Lung microvascular endothelial cell (primary cell): ENCODE data around the gene SPNS3. TPM values are rescaled to one million over a fixed set of nuclear protein-coding genes. Genes with fewer than 3 reads are reported as not detected.

ENCODE experiments used
- DNase-seq, 2 donors: peaks; one replicate each; pipeline versions ENCODE4 v3.0.0 to v3.0.0-alpha.2; 2010; ENCODE audit warnings: low read depth in 2 of 2
- total RNA-seq: library from RNA; depleted of rRNA; stranded (reverse); fragments of >200 nt; gene quantifications from 2 replicates; pipeline ENCODE4 v1.2.1, GENCODE V29; 2014

The SPNS3 gene
- total RNA-seq, 1 donor from 2014 or later: 0.40 TPM

GRCh38 chr17:4469552-4469951 is 35.8 kb downstream of the SPNS3 start:
- no peak for DNase-seq

GRCh38 chr17:4472286-4472685 is 38.5 kb downstream of the SPNS3 start:
- no peak for DNase-seq

GRCh38 chr17:4474093-4474492 is 40.4 kb downstream of the SPNS3 start:
- no peak for DNase-seq

- DNase-seq: no peak
Measured at GRCh38 chr17:4475001-4475400, 41.3 kb downstream of the SPNS3 start.

DNA sequence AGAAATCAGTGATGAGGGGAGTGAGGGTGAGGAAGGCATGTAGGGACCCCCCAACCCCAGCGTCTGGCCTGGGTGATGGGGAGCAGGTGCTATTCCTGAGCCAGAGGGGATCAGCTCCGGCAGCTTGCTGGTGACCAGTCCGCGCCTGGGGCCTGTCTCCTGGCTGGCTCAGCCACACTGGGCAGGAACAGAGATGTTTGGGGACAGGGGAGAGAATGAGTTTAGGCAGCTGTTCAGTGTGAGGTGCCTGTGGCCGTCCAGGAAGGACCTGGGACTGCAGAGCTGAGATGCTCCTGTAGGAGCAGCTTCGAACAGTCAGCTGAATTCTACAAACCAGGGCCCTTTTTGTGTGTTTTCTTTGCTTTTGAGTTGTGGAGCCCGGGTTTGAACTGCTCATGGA is 41.7 kb downstream of the SPNS3 start:
- DNase-seq: no peak

DNA sequence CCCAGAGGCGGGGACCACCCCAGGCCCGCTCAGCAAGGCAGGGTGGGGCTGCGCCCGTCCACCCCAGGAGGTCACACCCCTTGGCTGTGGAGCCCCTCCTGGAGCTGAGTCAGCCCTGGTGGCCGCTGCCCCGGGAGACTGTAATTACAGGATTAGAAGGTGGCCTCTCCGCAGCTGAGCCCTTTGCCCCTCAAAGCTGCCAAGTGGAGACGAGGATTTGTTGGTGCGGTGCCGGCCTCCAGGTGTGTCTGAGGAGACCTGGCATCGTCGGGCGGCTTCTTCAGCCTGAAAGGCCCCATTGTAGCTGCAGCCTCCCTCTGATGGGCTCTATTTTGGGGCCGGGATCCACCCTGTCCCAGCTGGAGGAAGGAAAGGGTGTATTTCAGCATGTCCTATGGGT is 42.3 kb downstream of the SPNS3 start:
- DNase-seq: no peak

GRCh38 chr17:4476511-4477070 is 42.9 kb downstream of the SPNS3 start:
- DNase-seq: no peak

- no peak for DNase-seq
Measured at GRCh38 chr17:4477255-4477791, 43.6 kb downstream of the SPNS3 start.

DNA sequence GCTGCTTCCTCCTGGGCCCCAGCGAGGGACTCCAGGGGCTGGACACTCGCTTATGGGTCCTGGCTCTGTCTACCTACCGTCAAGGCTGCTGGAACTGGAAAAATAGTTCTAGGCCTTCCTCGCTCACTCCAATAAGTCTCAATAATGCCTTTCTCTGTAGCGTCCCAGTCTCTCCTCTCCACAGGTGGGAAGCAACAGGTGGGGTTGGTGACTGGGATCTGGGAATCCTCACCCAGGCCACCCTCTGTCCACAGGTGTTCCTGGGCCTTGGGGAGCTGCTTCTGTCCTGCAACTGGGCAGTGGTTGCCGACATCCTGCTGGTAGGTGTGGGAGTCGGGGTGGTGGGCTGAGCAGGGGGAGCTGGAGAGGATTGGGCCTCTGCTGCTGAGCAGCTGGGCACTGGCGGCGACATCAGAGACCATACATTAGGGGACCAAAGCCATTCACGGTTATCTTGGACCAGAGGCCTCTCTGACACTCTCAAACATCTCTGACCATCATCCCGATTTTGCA is 44.6 kb downstream of the SPNS3 start:
- no peak for DNase-seq

DNA sequence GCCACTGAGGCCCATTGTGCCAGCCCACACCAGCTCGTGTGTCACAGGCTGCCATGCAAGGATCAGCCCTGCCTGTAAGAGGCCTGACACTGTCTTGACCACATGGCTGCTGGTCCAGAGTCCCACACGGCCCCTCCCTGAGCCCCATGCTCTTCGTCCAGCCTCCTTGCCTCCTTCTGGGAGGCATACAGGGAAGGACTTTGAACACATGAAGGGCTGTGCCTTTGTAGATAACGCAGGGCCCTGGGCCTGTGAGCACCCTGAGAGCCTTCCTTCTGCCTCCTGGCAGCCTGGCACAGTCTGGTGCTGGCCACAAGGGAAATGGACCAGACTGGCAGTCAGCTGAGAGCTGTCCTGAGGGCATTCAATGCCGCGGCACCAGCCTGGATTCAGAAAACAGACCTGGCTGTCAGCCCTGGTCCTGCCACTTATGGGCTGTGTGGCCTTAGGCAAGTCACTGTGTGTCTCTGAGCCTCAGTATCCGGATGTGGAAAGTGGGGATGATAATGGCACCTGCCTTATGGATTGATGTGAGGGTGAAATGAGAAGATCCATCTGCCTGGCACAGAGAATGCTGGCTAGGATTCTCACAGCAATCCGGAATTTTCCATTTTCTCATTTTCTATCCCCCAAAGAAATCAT is 45.7 kb downstream of the SPNS3 start:
- DNase-seq: no peak

DNA sequence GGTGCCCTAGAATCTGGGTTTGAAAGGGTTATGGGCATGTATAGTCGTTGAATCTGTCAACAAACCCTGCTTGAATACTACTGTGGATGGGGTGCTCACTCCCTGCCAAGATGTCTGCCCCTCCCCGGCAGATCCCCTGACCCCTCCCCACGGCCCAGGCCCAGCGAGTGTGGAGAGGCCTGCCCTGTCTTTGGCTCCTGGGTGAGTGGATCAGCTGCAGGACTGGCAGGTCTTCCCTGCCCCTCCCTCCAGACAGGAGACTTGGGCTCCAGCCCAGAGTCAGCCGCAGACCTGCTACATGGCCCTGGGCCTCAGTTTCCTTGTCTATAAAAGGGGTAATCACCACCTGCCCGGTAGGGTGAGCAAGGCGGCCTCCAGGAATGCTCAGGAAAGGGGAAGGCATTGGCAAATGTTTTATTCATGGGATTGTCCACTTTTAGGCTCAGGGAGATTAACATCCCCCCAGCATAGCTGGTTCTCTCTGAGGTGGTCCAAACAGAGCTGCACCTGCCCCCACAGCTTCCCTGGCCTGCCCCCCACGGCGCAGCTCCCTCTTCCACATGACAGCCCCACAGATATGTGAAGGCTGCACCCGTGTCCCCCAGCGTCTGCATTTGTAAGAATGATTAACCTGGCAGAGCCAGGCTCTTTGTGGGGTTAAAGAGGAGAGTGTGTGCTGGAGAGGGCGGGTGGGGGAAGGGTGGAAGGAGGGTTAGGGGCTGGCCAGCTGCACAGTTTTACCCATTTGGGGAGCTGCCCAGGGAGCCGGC is 46.4 kb downstream of the SPNS3 start:
- no peak for DNase-seq

- DNase-seq: peak in 1 of 2 donors; percentile 17
Measured at GRCh38 chr17:4480929-4481898, 47.5 kb downstream of the SPNS3 start.

- no peak for DNase-seq
Measured at GRCh38 chr17:4482338-4483011, 48.7 kb downstream of the SPNS3 start.

- DNase-seq: peak in 1 of 2 donors; percentile 27
Measured at GRCh38 chr17:4483012-4483840, 49.5 kb downstream of the SPNS3 start.

GRCh38 chr17:4485676-4486646 is 52.2 kb downstream of the SPNS3 start:
- DNase-seq: peak in 1 of 2 donors; percentile 69

DNA sequence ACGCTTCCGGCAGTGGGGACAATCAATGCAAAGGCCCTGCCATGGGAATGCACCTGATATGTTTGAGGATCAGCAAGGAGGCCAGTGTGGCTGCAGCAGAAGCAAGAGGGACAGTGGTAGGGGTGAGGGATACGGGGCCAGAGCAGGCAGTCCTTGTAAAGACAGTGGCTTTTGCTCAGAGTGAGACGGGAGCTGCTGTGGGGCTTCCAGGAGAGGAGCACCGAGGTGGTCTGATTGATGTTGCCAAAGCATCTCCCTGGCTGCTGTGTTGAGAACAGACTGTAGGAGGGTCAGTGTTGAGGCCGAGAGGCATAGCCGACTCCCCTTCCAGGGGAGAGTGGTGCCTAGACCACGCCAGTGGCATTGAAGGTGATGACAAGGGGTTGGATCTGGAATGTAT is 53.6 kb downstream of the SPNS3 start:
- no peak for DNase-seq

DNA sequence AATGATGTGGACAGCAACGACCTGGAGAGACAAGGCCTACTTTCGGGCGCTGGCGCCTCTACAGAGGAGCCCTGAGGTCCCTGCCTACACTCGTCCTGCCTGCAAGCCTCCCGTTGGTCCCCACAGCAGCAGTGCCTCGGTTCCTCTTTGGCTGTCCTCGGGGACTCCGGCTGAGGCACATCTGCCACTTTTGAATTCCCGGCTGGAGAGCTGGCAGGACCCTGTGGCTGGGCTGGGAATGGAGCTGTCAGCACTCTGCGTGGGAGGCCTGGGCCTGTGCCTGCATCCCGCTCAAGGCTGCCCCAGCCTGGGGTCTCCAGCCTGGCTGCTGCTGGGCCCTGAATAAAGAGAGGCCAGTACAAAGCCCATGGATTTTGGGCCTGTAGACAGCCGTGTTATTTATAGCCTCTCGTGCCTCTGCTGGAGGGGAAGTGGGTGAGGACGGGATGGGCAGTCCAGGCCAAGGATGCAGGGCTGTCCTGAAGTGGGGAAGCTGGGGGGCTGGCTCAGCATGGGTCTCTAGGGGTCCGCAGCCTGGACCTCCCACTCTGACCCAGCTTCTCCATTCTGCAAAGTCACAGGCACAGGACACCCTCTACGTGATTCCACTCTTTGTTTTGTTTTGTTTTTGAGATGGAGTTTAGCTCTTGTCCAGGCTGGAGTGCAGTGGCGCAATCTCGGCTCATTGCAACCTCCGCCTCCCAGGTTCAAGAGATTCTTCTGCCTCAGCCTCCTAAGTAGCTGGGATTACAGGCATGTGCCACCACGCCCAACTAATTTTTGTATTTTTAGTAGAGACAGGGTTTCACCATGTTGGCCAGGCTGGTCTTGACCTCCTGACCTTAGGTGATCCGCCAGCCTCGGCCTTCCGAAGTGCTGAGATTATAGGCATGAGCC is 54.3 kb downstream of the SPNS3 start:
- DNase-seq: no peak
